ENCODE measurements around the gene KIAA1671. TPM values are rescaled to one million over a fixed set of nuclear protein-coding genes. Genes with fewer than 3 reads are reported as not detected.
A peak's percentile ranks its signal among the peaks of the same experiment; 100 is the strongest.

KIAA1671 gene
- total and polyA plus RNA-seq, 2 of the 13 experiments (the other 11 are each of a cell fraction or from before 2014, with no cell fraction given) = 13.5 to 13.6 TPM

GRCh38 chr22:25069426-25069757 lies 116.9 kb downstream of the KIAA1671 start:
- intact Hi-C loops (cut with micrococcal nuclease; ENCODE audit: unreplicated experiment) = no loop called here
- CTCF ChIA-PET (ENCODE audit: low intra/inter-chr PET ratio, low total read pairs) = no interaction called here
- 100% methylated on average over 5 of the region's 5 CpGs for WGBS (ENCODE audit: low lambda C conversion rate)

More at GRCh38 chr22:25069426-25069757, 116.9 kb downstream of the KIAA1671 start:
- ATAC-seq (no peak), FAIRE-seq (no peak), DNase-seq (ENCODE audit: low spot score) (no peak)
- peaks cover 0 to 1% of the 10 kb centered on the region in 2 experiments; a peak in 4 of 5 replicates for H3K36me3 ChIP-seq (replicated peaks in 1 of 2; ENCODE audit: control insufficient read depth in 1 of 2, insufficient read depth in 2 of 2, low read length in 2 of 2)
- POLR2A ChIA-PET = no interaction called here
- no TSS peak for BruUV-seq (replicated peaks)
- no peaks in the 10 kb centered on the region for H3K79me2 ChIP-seq (ENCODE audit: insufficient read depth, low read length)
- H3K9me3 ChIP-seq (ENCODE audit: low read length) = no peaks in the 10 kb centered on the region
- in situ Hi-C loops (cut with HindIII; ENCODE audit: extremely low pct_ligation_motif_present, low pct_unique_long_range_greater_than_20kb) = no loop called here
- no peak overlapping the region for H3K4me2 ChIP-seq (ENCODE audit: low read depth, low read length)
- no peaks in the 10 kb centered on the region for H4K20me1 ChIP-seq (ENCODE audit: insufficient read depth, low read length)
- no peak overlapping the region for H3K27ac ChIP-seq (ENCODE audit: extremely low read length, insufficient read depth, low read length)
- no peaks in the 10 kb centered on the region for H3K27me3 ChIP-seq (ENCODE audit: control insufficient read depth in 1 of 2, insufficient read depth in 2 of 2, low read length in 2 of 2)
- no peak overlapping the region for H3K4me3 ChIP-seq (replicated peaks in 1 of 3; ENCODE audit: insufficient read depth in 1 of 3, low read depth in 2 of 3, low read length in 3 of 3)
- H3K4me1 ChIP-seq (ENCODE audit: insufficient read depth, low read length) = no peaks in the 10 kb centered on the region
- H3K9ac ChIP-seq (ENCODE audit: insufficient read depth, low read depth, low read length) = no peak overlapping the region
- TF ChIP-seq GRHL1 (CRISPR knock-in tag; conservative IDR thresholded peaks at IDR 0.05) (no peak), ZNF629 (CRISPR knock-in tag; conservative IDR thresholded peaks at IDR 0.05) (peak; percentile 84), MTERF4 (CRISPR knock-in tag; IDR thresholded peaks at IDR 0.05) (no peak)
- H2AFZ ChIP-seq (ENCODE audit: low read length) = no peak overlapping the region
